AG08395 (cell line): ENCODE results near the gene GABBR2.
A peak's percentile ranks its signal among the peaks of the same experiment; 100 is the strongest.
"Not testable (repeated sequence)": the region's sequence is repeated elsewhere in the genome, so short reads cannot be mapped to it uniquely, and the experiment has no call there.

Experiments used
- DNase-seq: peaks from one replicate; pipeline ENCODE4 v3.0.0; 2012; ENCODE audit warnings: mixed read lengths, low spot score

The GABBR2 gene

DNA sequence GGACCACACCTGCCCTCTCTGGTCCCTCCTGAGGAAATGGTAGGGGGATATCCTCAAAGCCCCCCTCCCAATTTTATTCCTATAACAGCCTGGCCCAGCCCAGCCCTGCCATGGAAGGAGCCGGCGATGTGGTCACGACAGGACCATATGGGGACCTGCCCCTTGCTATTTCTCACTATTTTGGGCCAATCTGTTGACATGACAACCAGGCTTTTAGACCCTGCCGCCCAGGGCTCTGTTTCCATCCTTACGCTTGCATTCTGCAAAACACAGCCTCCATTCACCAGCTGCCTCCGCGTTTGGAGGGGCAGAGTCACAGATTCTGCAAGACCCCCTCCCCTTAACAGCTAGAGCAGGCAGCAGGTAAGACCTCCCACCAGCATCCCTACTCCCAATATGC, 112.2 kb downstream of the GABBR2 start:
- DNase-seq: no peak

DNA sequence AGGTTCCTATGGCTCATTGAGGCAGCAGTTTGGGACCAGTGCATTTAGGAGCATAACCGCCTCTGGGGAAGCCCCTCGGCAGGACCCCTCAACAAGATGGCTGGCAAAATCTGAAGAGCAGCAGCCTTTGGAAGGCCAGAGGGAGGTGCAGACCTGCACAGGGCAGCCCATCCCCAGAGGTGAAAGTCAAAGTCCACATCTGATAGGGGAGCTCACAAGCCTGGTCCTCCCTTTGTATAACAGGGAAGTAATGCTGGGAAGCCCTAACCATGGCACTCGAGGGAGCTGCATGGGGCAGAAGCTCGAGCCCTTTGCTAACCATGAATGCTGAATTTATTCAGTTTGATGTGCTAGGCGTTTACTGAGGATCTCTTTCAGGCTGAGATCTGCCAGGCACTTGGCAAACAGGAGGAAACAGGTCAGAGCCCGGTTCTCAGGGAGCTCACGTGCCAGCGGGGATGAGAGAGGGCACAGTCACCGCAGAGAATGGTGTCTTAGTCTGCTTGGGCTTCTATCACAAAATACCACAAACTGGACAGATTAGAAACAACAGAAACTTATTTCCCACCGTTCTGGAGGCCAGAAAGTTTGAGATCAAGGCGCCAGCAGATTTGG, 114.1 kb downstream of the GABBR2 start:
- DNase-seq: no peak

DNA sequence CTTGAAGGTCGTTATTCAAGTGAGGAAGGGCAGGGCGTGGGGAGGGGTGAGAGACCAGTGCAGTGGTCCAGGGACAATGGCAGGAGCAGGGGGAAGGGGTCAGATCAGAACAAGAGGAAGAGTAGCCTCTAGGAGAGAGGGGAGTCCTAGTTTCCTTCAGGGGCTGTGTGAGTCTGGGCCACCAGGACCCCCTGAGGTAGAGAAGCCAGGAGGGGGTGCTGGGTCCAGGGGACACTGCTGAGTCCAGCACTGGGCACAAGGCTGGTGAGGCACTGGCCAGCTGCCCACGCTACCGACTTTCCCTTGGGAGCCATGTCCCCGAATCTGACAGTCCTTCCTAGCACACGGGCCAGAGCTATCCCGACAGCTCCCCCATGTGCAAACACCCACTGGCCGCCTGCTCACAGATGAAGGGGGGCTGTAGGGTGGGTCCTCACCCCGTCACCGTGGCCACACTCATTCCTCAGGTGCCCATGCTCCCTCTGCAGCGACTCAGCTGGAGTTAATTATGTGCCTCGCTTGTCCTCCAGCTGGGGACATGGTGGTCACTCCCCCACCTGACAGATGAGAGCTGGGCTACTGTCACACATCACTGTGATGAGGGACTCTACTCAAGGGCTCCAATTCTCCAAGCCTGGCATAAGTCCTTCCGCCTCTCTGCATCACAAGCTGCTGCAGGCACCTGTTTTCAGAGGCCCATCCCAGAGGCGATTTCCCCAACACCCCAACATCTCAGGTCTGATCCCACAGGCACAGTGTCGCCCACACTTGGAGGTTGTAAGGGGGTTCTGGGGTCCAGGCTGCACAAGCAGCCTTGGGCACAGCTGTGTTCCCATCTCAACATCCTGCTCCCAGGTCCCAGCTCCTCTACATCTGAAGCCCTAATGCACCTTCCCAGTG, 115.1 kb downstream of the GABBR2 start:
- DNase-seq: no peak

DNA sequence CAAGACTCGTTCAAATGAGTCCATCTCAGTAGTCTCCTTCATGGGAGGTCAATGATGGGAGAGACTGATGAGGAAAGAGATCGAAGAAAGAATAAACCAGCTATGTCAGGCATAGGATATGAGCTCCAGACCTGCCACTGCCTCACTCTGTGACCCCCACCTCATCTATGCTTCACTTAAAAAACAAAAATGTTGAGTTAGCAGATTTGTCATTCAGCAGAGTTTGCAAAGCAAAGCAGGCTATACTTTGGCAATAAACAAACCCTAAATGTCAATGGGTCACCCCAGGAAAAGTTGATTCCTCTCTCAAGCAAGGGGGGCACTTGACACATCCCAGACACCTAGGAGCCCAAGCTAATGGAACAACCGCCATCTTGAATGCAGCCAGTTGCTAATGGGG, 117.0 kb downstream of the GABBR2 start:
- DNase-seq: no peak

DNA sequence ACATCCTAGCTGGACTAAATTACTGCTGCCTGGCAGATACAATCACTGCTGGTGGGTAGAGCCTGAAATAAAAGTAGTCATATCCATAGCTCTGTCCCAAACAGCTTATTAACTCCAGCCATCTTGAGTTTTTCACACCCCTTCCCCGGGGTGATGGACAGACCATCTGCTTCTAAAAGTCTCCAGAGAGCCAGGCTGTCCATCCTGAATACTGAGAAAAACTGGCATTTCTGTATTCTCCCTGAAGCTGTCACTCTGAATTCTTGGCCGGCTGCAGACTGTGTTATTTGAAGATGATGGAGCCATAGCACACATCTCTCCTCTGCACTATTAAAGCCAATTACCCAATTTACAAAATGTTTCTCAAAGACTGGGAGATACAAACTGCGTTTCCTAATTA, 118.6 kb downstream of the GABBR2 start:
- no peak for DNase-seq

DNA sequence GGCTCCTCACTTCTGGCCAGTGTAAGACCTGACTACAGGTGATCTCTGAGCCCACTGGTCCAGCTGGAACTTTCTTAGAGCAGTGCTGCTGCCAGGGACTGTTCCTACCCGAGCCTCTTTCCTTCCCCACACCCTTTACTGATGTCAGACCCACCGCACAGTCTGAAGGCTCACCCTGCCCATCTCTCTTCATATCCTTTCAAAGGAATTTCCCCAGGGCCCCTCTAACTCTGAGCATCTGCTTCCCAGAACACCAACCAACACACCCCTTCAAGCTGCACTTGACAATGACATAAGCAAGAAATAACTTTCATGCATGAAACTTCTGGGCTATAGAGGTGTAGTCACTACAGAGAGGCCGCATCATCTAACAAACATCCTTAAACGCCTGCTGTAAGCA, 119.6 kb downstream of the GABBR2 start:
- no peak for DNase-seq

DNA sequence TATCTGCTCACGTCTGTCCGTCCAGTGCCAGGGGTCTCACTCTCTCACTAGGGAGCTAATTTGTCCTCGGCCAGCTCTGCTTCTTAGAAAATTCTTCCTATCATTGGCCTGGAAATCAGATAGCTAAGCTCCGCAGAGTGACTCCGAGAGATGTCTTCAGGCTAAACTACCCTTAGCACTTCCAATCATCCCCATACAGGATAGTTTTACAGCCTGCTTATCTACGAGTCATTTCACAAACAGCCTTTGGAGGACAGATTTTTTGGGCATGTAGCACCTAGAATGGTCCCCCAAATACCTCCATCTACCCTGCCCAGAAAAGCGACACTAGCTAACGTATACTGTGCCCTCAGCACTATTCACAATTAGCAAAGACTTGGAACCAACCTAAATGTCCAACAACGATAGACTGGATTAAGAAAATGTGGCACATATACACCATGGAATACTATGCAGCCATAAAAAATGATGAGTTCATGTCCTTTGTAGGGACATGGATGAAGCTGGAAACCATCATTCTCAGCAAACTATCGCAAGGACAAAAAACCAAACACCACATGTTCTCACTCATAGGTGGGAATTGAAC, 123.8 kb downstream of the GABBR2 start:
- not testable (repeated sequence) for DNase-seq

DNA sequence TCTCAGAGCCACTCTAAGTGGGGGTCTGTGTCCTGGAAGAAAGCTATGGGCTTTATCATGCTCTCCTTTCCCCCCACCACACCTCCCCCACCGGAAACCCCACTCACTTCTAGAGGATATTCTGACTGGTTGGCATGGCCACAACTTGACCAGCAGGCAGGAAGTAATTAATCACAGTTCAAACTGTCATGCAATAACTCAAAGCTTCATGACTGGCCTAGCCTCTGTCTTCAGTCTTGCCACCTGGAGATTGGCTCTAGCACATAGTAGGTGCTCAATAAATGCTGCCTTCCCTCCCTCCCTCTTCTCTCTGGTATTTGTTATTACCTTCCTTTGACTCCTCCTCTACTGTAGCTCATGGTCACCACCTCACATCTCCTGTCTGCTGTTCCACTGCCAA, 124.7 kb downstream of the GABBR2 start:
- no peak for DNase-seq

DNA sequence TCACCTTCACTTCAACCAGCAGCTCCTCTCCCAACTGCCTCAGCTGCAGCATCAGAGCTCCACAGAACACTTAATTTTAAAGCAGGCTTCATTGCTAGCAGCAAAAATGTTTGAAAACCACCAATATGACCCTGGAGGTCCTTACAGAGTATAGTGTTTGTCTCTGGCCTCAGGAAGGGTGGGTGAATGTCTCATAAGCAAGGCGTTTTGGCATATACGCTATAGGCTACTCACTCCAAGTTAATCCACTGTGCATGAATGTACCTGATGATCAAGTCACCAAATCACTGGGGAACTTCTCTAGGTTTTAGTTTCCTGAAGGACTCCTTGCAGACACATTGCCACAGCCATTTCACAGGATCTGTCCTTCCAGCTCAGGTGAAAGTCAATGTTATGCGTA, 125.3 kb downstream of the GABBR2 start:
- no peak for DNase-seq

DNA sequence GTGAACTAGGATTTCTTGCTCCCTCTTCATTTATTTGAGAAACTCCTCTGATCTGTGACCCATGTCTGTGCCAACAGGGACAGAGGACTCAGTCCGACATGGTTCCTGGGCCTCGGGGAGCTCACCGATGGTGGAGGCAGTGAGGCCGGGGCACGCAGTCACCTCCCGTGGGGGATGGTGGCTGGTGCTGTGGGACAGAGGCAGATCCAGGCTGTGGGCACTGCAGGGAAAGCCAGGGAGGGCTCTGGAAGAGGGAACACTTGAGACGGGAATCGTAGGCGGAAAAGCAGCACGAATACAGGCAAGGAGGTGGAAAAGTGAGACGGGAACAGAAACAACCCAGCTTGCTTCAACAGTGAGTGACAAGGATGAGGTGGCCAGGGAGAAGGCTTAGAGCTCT, 127.8 kb downstream of the GABBR2 start:
- DNase-seq: no peak

DNA sequence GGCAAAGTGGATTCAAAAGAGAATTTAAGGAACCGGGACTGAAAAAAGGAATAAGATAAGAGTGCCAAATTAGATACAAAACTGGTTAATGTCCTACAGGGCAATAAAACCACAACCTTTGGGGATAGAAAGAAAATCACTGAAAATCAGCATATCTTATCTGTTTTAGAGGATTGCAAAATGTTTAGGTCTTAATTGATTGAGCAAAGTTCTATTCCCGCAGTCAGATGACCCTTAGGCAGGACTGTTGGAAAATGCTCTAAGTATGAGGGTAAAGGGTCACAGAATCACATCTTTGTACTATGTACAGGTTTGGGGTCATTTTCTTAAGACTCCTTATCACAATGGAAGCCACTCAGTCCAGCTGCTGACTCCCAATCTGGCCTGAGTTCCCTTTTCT, 129.0 kb downstream of the GABBR2 start:
- DNase-seq: no peak

DNA sequence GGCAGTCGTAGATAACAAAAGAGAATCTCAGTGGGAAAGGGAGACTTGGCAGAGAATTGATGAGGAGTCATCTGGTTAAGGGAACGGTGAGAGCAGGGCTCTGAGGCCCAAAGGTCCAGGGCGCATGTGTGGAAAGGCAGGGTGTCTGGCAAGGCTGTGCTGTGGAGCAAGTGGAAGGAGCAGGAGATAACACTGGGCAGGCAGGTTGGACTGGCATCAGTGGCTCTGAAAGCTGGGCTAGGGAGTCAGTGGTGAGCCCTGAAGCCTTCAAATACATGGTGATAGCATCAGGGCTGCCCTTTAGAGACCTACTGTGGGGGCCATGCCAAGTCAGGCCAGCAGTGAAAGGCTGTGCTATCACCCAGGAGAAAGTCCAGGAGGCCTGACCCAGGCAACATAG, 131.3 kb downstream of the GABBR2 start:
- no peak for DNase-seq

DNA sequence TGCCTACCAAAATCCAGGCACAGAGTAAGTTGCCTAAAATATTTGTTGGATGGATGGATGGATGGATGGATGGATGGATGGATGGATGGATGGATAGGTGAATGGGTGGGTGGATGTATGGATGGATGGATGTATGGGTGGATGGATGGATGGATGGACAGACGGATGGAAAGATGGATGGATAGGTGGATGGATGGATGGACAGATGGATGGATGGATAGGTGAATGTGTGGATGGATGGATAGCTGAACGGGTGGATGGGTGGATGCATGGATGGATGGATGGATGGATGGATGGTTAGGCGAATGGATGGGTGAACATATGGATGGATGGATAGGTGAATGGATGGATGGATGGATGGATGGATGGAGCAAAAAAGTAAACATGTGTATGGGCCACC, 131.9 kb downstream of the GABBR2 start:
- DNase-seq: no peak

DNA sequence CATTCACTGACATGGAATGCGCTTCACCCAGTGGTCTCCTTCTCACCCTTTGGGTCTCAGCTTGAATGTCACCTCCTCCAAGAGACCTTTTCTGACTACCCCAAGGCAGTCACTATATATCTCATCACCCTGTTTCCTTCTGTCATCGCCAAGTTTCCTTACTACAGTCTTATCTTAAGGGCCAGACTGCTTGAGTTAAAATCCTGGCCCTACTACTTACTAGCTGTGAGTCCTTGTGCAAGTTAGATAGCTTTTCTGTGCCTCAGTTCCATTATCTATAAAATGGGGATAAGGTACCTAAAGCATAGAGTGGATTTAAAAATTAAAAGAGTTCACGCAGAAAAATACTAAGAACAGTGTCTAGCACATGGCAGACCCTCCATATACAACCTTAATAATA, 132.4 kb downstream of the GABBR2 start:
- no peak for DNase-seq

DNA sequence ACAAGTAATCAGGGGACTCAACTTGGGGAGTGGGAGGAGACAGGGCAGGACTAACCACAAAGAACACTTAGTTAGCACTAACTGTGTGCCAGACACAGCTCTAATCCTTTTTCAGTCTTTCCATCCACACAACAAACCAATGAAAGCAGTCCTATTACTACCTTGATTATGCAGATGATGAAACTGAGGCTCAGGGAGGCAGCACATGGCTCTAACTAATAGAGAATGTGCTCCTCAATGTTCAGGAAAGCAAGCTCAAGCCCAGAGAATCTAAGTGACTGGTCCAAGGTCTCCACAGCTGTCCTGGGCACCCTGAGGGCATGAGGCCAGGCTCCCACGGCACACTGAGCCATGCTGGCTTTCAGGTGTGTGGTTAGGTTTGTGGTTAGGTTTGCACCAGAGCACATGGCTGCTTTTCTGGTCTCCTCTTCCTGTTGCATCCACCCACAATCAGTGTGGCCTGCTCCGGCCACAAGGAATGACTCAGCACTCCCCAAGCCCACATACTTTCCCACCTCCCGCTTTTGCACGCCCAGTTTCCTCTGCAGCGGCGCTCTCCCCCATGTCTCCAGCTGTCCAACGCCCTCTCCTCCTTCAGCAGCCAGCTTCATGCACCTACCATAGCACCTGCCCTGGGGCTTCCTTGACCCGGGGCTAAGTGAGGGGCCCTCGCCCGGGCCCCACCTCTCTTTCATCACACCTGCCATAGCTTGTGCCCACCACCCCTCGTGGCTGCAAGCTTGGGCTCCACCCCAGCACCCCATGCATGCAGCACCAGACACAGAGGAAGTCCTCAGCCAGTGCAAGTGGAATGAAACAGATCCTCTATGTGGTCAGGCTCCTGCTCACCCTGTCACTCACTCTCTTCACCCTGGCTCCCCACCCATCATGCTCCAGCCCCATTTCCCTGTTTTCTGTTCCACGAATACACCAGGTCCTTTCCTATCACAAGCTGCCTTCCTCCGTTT, 133.1 kb downstream of the GABBR2 start:
- DNase-seq: peak; percentile 48

DNA sequence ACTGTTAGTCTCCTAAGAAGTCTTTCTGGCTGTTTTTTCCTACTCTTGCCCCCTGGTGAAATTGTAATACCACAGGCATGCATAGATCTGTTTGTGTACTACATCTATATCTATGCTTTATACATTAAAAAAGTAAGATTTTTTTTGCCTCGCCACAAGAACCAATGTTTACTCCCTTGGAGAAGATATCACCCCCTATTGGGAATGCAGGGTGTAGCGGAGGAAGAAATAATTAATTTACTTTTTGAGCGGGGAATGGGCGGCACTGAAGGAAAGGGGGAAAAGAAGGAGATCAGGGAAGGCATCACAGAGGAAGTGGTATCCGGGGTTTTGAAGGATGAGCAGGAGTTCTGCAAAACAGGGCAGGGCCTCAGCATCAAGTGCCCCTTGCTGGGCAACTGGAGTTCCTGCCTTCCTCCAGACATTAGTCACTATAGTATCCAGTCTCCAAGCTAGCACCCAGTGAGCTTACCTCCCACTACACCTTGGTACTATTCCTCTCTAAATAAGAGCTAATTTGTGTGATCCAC, 134.9 kb downstream of the GABBR2 start:
- no peak for DNase-seq

DNA sequence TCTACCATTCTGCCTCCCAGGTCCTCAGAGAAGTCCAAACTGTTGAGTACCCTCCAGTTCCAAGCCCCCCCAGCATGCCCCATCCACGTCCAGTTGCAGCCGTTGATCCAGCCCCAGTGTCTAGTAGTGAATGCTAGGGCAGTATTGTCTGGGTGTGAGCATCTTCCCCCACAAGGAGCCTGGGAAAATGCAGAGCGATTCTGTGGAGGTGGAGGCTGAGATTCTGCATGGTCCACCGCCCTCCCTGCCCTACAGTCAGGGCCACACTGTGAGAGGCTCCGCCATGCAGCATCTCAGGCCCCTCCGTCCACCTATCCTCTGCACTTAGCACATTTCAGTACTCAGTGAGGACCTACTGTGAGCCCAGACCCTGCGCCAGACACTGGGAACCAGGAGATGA, 135.9 kb downstream of the GABBR2 start:
- DNase-seq: no peak

DNA sequence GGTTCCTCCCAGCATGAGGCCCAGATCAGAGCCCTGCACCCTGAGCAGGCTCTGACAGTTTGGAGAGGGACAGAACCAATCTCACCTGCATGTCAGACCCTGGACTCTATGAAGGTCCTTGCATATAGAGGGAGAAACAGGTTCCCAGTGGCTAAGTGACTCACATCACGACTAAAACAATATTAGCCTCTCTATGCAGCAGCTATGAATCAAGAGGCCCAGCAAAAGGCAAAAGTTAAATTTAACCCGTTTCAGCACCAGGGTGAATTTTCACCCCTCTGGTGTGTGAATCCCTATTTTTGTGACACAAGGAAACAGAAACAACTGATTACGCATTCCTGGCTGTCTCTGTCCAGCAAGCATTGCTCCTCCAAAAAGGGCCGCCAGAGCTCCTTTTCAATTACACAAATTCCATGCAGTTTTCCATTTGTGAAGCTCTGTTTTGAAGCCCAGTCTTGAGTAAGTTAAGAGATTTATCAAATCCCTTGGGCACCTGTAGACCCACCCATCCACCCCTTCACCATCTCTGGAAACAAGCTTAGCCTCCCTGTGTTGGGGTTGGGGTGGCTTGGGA, 136.6 kb downstream of the GABBR2 start:
- DNase-seq: peak; percentile 15

DNA sequence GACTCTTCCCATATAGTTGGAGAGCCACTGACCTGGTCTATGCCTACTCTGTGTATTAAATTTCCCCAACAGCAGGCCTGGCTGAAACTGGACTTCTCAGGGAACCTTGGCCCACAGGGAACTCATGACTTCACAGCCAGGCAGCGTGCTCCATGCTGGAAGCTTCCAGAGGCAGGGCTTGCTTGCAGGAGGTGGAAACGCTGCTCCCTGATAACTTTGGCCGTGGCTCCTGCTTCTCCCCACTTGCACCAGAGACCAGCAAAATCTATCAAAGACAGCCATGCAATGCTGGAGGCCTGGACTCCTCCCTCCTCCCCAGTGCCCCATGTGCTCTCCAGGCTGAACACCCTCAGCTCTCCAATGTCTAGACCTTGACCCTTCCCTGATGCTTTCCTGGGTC, 137.1 kb downstream of the GABBR2 start:
- DNase-seq: no peak

DNA sequence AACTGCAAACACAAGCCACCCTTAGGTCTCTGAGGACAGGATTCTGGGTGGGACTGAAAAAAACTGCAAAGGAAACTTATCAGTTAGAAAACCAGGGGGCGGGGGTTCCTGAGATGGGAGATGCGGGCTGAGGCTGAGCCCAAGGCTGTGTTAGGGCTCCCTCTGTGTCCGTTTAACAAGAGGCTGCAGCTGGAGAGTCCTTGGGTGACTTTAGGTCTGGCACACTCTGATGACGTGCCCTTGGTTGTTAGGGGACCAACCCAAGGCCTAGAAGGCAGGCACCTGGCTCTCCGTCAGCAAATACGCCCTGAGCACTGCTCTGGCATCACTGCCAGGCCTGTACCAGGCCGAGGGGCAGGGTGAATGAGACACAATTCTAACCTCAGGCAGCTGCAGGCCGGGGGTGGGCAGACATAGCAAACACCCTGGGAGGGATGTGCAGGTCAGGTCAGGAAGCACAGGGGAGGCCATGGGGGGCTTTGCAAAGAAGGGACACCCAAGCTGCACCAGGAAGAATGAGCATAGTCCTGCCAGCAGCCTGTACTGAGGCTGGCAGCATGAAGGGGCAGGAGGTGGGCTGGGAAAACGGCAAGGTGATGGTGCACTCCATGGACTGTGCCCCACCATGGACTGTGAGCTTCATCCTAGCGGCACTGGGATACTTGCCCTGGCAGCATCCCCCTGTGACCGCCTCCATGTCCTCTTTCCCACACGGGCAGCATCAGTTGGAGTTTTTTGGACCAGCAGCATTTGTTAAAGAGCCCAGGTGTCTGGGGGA, 137.9 kb downstream of the GABBR2 start:
- DNase-seq: no peak

DNA sequence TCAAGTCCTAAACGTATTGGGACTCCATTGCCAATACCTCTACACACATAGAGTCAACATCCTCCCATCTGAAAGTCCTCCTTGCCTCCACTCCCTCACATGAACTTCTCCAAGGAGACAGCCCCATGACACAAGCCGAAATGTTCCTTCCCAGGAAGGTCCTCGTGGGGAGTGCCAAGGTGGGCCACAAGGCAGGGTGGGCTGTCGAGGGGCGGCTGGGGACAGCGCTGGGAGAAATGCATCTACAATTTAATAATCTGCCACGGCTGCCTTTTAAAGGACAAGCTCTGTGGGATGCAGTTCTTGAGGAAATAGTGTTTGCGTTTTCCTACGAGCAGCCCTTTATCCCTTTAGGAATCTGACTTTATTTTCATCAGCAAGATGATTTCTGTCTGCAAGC, 138.7 kb downstream of the GABBR2 start:
- DNase-seq: no peak
